H1 (cell line): ENCODE results near the gene PAQR4. TPM values are rescaled to one million over a fixed set of nuclear protein-coding genes. Genes with fewer than 3 reads are reported as not detected.

Experiments used
- CTCF ChIA-PET: fragments of 300-600 bp; sonication (Branson Sonifier 250); formaldehyde crosslinking; loops from one replicate; lab custom pipeline; 2021; ENCODE audit not compliant: partially characterized antibody; lab: Charles Lee
- POLR2A ChIA-PET: fragments of 300-600 bp; sonication (Branson Sonifier 250); formaldehyde crosslinking; loops from one replicate; lab custom pipeline; 2021; ENCODE audit warnings: inconsistent platforms; ENCODE audit not compliant: partially characterized antibody; lab: Charles Lee
- DNase-seq, 2 experiments: peaks; one replicate each; pipeline versions ENCODE4 v3.0.0 to v3.0.0-alpha.2; 2010 to 2022; ENCODE audit warnings: low spot score in 2 of 2, low read depth in 1 of 2, mixed read lengths in 1 of 2
- FAIRE-seq: peaks from 2 replicates; lab custom pipeline; 2011; peaks lifted over from hg19 to GRCh38; lab: Jason Lieb, UNC
- H2AFZ ChIP-seq: 2 replicates; pipeline ENCODE4 v1.8.1; 2012; ENCODE audit warnings: low read length, inconsistent platforms
- H2AK5ac ChIP-seq: 2 replicates; pipeline ENCODE4 v1.6.1; 2013; ENCODE audit warnings: low read depth, low read length
- H2BK120ac ChIP-seq: replicated peaks from 2 replicates; pipeline ENCODE3; 2013; ENCODE audit warnings: low read depth, low read length, inconsistent platforms
- H2BK12ac ChIP-seq: 2 replicates; pipeline ENCODE4 v1.6.1; 2013; ENCODE audit warnings: low read depth, low read length
- H2BK15ac ChIP-seq: 2 replicates; pipeline ENCODE4 v1.6.1; 2013; ENCODE audit warnings: low read length
- H2BK20ac ChIP-seq: 2 replicates; pipeline ENCODE4 v1.6.1; 2013; ENCODE audit warnings: low read length
- H2BK5ac ChIP-seq: 2 replicates; pipeline ENCODE4 v1.6.1; 2013; ENCODE audit warnings: low read depth, low read length
- H3K14ac ChIP-seq: 2 replicates; pipeline ENCODE4 v1.6.1; 2013; ENCODE audit warnings: inconsistent platforms; ENCODE audit not compliant: insufficient read length
- H3K18ac ChIP-seq: 2 replicates; pipeline ENCODE4 v1.6.1; 2013; ENCODE audit warnings: low read length; ENCODE audit errors: extremely low read depth
- H3K23ac ChIP-seq: 2 replicates; pipeline ENCODE4 v1.6.1; 2013; ENCODE audit warnings: inconsistent platforms; ENCODE audit not compliant: insufficient read length
- H3K23me2 ChIP-seq: 2 replicates; pipeline ENCODE4 v1.6.1; 2013; ENCODE audit warnings: low read depth, low read length
- H3K27ac ChIP-seq: 2 replicates; pipeline ENCODE4 v1.6.1; 2011; ENCODE audit warnings: low read depth, low read length, inconsistent platforms
- H3K27me3 ChIP-seq, 4 experiments: replicated peaks in 1 of 4; 1 replicate in 1 of 4; 2 replicates in 3 of 4; pipeline versions ENCODE4 v1.6.1 to v1.8.1; 2011 to 2013; ENCODE audit warnings: low read length in 3 of 4, mild to moderate bottlenecking in 3 of 4, inconsistent platforms in 2 of 4, mixed read lengths in 2 of 4, moderate library complexity in 1 of 4; ENCODE audit not compliant: control insufficient read depth in 3 of 4, insufficient read depth in 3 of 4; ENCODE audit errors: extremely low read depth in 1 of 4
- H3K36me3 ChIP-seq, 4 experiments: 2 replicates each; pipeline versions ENCODE4 v1.6.1 to v1.8.1; 2011 to 2013; ENCODE audit warnings: mild to moderate bottlenecking in 4 of 4, low read length in 3 of 4, moderate library complexity in 2 of 4, control low read depth in 1 of 4, inconsistent platforms in 1 of 4; ENCODE audit not compliant: insufficient read depth in 4 of 4, control insufficient read depth in 2 of 4
- H3K4ac ChIP-seq: replicated peaks from 2 replicates; pipeline ENCODE3; 2013; ENCODE audit warnings: low read length, low read depth, mixed read lengths, inconsistent platforms; ENCODE audit not compliant: insufficient read length
- H3K4me1 ChIP-seq, 4 experiments: replicated peaks in 1 of 4; 1 replicate in 1 of 4; 2 replicates in 3 of 4; pipeline versions ENCODE4 v1.6.1 to v1.8.1; 2011 to 2013; ENCODE audit warnings: low read length in 3 of 4, inconsistent platforms in 2 of 4, mixed read lengths in 1 of 4; ENCODE audit not compliant: insufficient read depth in 4 of 4, control insufficient read depth in 3 of 4
- H3K4me2 ChIP-seq, 2 experiments: 2 replicates each; pipeline versions ENCODE4 v1.6.1 to v1.8.1; 2011 to 2013; ENCODE audit warnings: low read depth in 2 of 2, low read length in 2 of 2, control low read depth in 1 of 2, inconsistent platforms in 1 of 2, mild to moderate bottlenecking in 1 of 2; ENCODE audit not compliant: insufficient read depth in 1 of 2
- H3K4me3 ChIP-seq, 4 experiments: fragments of 200-600, 300-600 bp in 1 of 4; sonication (generic), shearing (Covaris generic), sonication (Bioruptor Twin) in 1 of 4; 2 replicates each; pipeline versions ENCODE4 v1.5.1 to v1.8.1; 2011 to 2016; ENCODE audit warnings: low read length in 4 of 4, low read depth in 3 of 4, control low read depth in 2 of 4, inconsistent platforms in 2 of 4, mild to moderate bottlenecking in 2 of 4, mixed read lengths in 1 of 4, moderate library complexity in 1 of 4; ENCODE audit not compliant: insufficient read depth in 2 of 4; ENCODE audit errors: extremely low read depth in 1 of 4
- H3K56ac ChIP-seq: replicated peaks from 2 replicates; pipeline ENCODE3; 2013; ENCODE audit warnings: low read depth, mild to moderate bottlenecking, mixed read lengths, low read length, inconsistent platforms; ENCODE audit not compliant: insufficient read length
- H3K79me1 ChIP-seq: 2 replicates; pipeline ENCODE4 v1.6.1; 2013; ENCODE audit warnings: low read depth, low read length, control low read depth
- H3K79me2 ChIP-seq, 2 experiments: 2 replicates each; pipeline versions ENCODE4 v1.6.1 to v1.8.1; 2012 to 2013; ENCODE audit warnings: low read length in 2 of 2, mild to moderate bottlenecking in 2 of 2, inconsistent platforms in 1 of 2; ENCODE audit not compliant: insufficient read depth in 2 of 2, control insufficient read depth in 1 of 2
- H3K9ac ChIP-seq, 4 experiments: replicated peaks in 1 of 4; 1 replicate in 1 of 4; 2 replicates in 3 of 4; pipeline versions ENCODE4 v1.6.1 to v1.8.1; 2011 to 2013; ENCODE audit warnings: low read depth in 3 of 4, low read length in 3 of 4, control low read depth in 2 of 4, mild to moderate bottlenecking in 2 of 4, moderate library complexity in 2 of 4, inconsistent platforms in 1 of 4; ENCODE audit errors: extremely low read depth in 1 of 4
- H3K9me3 ChIP-seq, 2 experiments: 2 replicates each; pipeline versions ENCODE4 v1.6.1 to v1.8.1; 2012 to 2013; ENCODE audit warnings: mild to moderate bottlenecking in 2 of 2, moderate library complexity in 2 of 2, control low read depth in 1 of 2, inconsistent platforms in 1 of 2, low read depth in 1 of 2, low read length in 1 of 2, mixed read lengths in 1 of 2; ENCODE audit not compliant: insufficient read depth in 2 of 2
- H4K20me1 ChIP-seq, 2 experiments: replicated peaks in 1 of 2; 2 replicates each; pipeline versions ENCODE3 to v1.8.1; 2011 to 2013; ENCODE audit warnings: inconsistent platforms in 2 of 2, low read length in 2 of 2, mild to moderate bottlenecking in 1 of 2; ENCODE audit not compliant: insufficient read depth in 2 of 2, control insufficient read depth in 1 of 2
- H4K5ac ChIP-seq: 2 replicates; pipeline ENCODE4 v1.6.1; 2013; ENCODE audit warnings: low read length, low read depth, mixed read lengths, inconsistent platforms; ENCODE audit not compliant: insufficient read length
- H4K8ac ChIP-seq: 2 replicates; pipeline ENCODE4 v1.8.0; 2013; ENCODE audit warnings: mild to moderate bottlenecking, moderate library complexity, low read length, inconsistent platforms; ENCODE audit not compliant: insufficient read depth; ENCODE audit errors: extremely low read depth
- H4K91ac ChIP-seq: replicated peaks from 2 replicates; pipeline ENCODE3; 2013; ENCODE audit warnings: low read length, mixed read lengths, inconsistent platforms; ENCODE audit not compliant: insufficient read length
- BACH1 ChIP-seq: IDR thresholded peaks from 2 replicates; pipeline ENCODE4 v1.6.1; 2012; ENCODE audit warnings: low read length, improper control_type of control experiment
- BRCA1 ChIP-seq: IDR thresholded peaks from 2 replicates; pipeline ENCODE4 v1.6.1; 2012; ENCODE audit warnings: low read depth, low read length, improper control_type of control experiment
- CTBP2 ChIP-seq: IDR thresholded peaks from 2 replicates; pipeline ENCODE4 v1.7.0; 2011; ENCODE audit warnings: borderline replicate concordance, mild to moderate bottlenecking, moderate library complexity, mixed read lengths, low read length; ENCODE audit not compliant: insufficient read depth, insufficient read length
- KDM1A ChIP-seq: fragments of 200-600, 300-600 bp; sonication (generic); IDR thresholded peaks from 2 replicates; pipeline ENCODE4 v1.7.1; 2016; ENCODE audit warnings: mild to moderate bottlenecking, low read length, borderline replicate concordance
- MAX ChIP-seq: IDR thresholded peaks from 2 replicates; pipeline ENCODE4 v1.6.1; 2012; ENCODE audit warnings: inconsistent platforms
- POLR2A ChIP-seq, 2 experiments: IDR thresholded peaks; 1 replicate in 1 of 2; 2 replicates in 1 of 2; pipeline ENCODE4 v1.6.1; 2011; ENCODE audit warnings: low read depth in 2 of 2, low read length in 2 of 2, mild to moderate bottlenecking in 2 of 2; ENCODE audit errors: control extremely low read depth in 1 of 2
- RAD21 ChIP-seq, 2 experiments: IDR thresholded peaks in 1 of 2; conservative IDR thresholded peaks in 1 of 2; 2 replicates each; pipeline ENCODE4 v1.6.1; 2011; ENCODE audit warnings: low read depth in 2 of 2, low read length in 2 of 2, improper control_type of control experiment in 1 of 2, inconsistent platforms in 1 of 2, mild to moderate bottlenecking in 1 of 2, moderate library complexity in 1 of 2
- RBBP5 ChIP-seq: IDR thresholded peaks from 2 replicates; pipeline ENCODE4 v1.7.1; 2012; ENCODE audit warnings: low read depth, mild to moderate bottlenecking, inconsistent platforms, low read length, moderate library complexity, borderline replicate concordance
- SIN3A ChIP-seq, 2 experiments: IDR thresholded peaks in 1 of 2; conservative IDR thresholded peaks in 1 of 2; 2 replicates each; pipeline ENCODE4 v1.6.1; 2011 to 2012; ENCODE audit warnings: low read length in 2 of 2, improper control_type of control experiment in 1 of 2, low read depth in 1 of 2, mild to moderate bottlenecking in 1 of 2
- TAF7 ChIP-seq: optimal IDR thresholded peaks from 2 replicates; pipeline ENCODE3; 2011; ENCODE audit warnings: low read depth, mild to moderate bottlenecking, inconsistent platforms, low read length, moderate library complexity, borderline replicate concordance
- TCF12 ChIP-seq: IDR thresholded peaks from 2 replicates; pipeline ENCODE4 v1.6.1; 2011; ENCODE audit warnings: low read depth, mild to moderate bottlenecking, low read length
- WGBS, 2 experiments: shearing (Covaris generic) in 1 of 2; methylation state at CpG; one replicate each; pipeline versions ENCODE4 v1.1.6 to v1.1.7; 2013 to 2015; ENCODE audit warnings: low lambda C conversion rate in 2 of 2, mixed read lengths in 2 of 2, inconsistent platforms in 1 of 2, low coverage in 1 of 2, missing lambda C conversion rate in 1 of 2; ENCODE audit not compliant: insufficient replicate concordance in 2 of 2, insufficient coverage in 1 of 2, insufficient read length in 1 of 2; ENCODE audit errors: extremely low coverage in 1 of 2, missing lambda C conversion rate in 1 of 2; 5-methylcytosine and 5-hydroxymethylcytosine counted together
- polyA plus RNA-seq, 7 experiments: library from polyadenylated mRNA; depleted of rRNA in 3 of 7; stranded (reverse) in 5 of 7; unstranded in 2 of 7; fragments of >200 nt in 5 of 7; fragments of 200-250 nt in 2 of 7; gene quantifications; 1 replicate in 5 of 7; 2 replicates in 1 of 7; 4 replicates in 1 of 7; pipeline versions ENCODE4 v1.2.1 to v1.2.3, GENCODE V29; 2011 to 2013; ENCODE audit warnings: missing spikeins in 2 of 7, mixed read lengths in 2 of 7
- total RNA-seq: library from RNA; stranded (reverse); fragmentation: NEBNext Ultra II Directional; extraction: Animal tissue kit (Norgen Biotek cat#: 25700); gene quantifications from 2 replicates; pipeline ENCODE4 v1.2.1, GENCODE V29; 2021

The PAQR4 gene
- total and polyA plus RNA-seq, 2 of the 8 experiments (the other 6 are each of a cell fraction or from before 2014, with no cell fraction given): 28.2 to 34.6 TPM

GRCh38 chr16:2991566-2992261 lies 22.6 kb downstream of the PAQR4 start:
- H3K79me1 ChIP-seq: no peaks in the 10 kb centered on the region
- peak overlapping the region; percentile 49 for H4K91ac ChIP-seq
- no peak overlapping the region for H3K23ac ChIP-seq
- 0 out of 2 replicates have a peak overlapping the region, but pooled peaks have one; percentile 43 for H2BK20ac ChIP-seq
- no peak overlapping the region for H3K27ac ChIP-seq
- no peak overlapping the region for H3K4me2 ChIP-seq
- H3K79me2 ChIP-seq: no peaks in the 10 kb centered on the region
- 94% methylated on average over 9 of the region's 12 CpGs; no CpG with 5 or more reads in 1 of the 2 experiments for WGBS, 2 experiments
- H2BK5ac ChIP-seq: 0 out of 2 replicates have a peak overlapping the region, but pooled peaks have one; percentile 68
- CTCF ChIA-PET: interaction anchor here (0.6 to 5.2 kb wide), 5 partner anchors 10 to 192 kb away, joined by 3 to 24 read pairs (median 4); partner anchors contain the start of gene CLDN6
- no peaks in the 10 kb centered on the region for H3K9me3 ChIP-seq
- H3K4me3 ChIP-seq: no peak overlapping the region
- FAIRE-seq: no peak
- DNase-seq: no peak
- H4K5ac ChIP-seq: no peak overlapping the region
- H2BK15ac ChIP-seq: peak overlapping the region; percentile 92; the same call in 1 of the 2 replicates
- POLR2A ChIA-PET: interaction anchor here (1.1 to 15.2 kb wide), 10 partner anchors 9 to 40 kb away, joined by 3 to 200 read pairs (median 6); partner anchors contain the start of genes CLDN6, HCFC1R1, THOC6 and TNFRSF12A
- H4K20me1 ChIP-seq: no peaks in the 10 kb centered on the region
- H3K9ac ChIP-seq: no peak overlapping the region
- no peak overlapping the region for H2AFZ ChIP-seq
- H3K56ac ChIP-seq: no peak overlapping the region
- H3K36me3 ChIP-seq: no peaks in the 10 kb centered on the region
- H2AK5ac ChIP-seq: 0 out of 2 replicates have a peak overlapping the region, but pooled peaks have one; percentile 59
- no peak overlapping the region for H4K8ac ChIP-seq
- no peaks in the 10 kb centered on the region; a peak in 1 of 7 replicates for H3K27me3 ChIP-seq
- no peak overlapping the region for H2BK120ac ChIP-seq
- peak overlapping the region; percentile 94; the same call in 1 of the 2 replicates for H2BK12ac ChIP-seq
- H3K4ac ChIP-seq: peak overlapping the region; percentile 92
- peaks cover 0 to 34% (median 20%) of the 10 kb centered on the region in 4 experiments; a peak in 6 of 7 replicates for H3K4me1 ChIP-seq
- no peak overlapping the region for H3K14ac ChIP-seq
- peak overlapping the region; percentile 71 for H3K18ac ChIP-seq
- no peaks in the 10 kb centered on the region; the same call in 1 of the 2 replicates for H3K23me2 ChIP-seq
- TF ChIP-seq BACH1 (no peak), CTBP2 (no peak), KDM1A (no peak), TCF12 (no peak), RAD21 (IDR thresholded peaks at IDR 0.05 in 1 of 2, conservative IDR thresholded peaks at IDR 0.05 in 1 of 2; ENCODE audit: low read depth in 2 of 2, low read length in 2 of 2) (no peak), MAX (no peak), RBBP5 (no peak), BRCA1 (no peak), POLR2A (IDR thresholded peaks at IDR 0.05; ENCODE audit: control extremely low read depth in 1 of 2, low read depth in 2 of 2, low read length in 2 of 2) (no peak), TAF7 (no peak), SIN3A (conservative IDR thresholded peaks at IDR 0.05 in 1 of 2, IDR thresholded peaks at IDR 0.05 in 1 of 2; ENCODE audit: low read depth in 1 of 2, low read length in 2 of 2) (no peak)
